Activated naive CD8-positive, alpha-beta T cell treated with anti-CD3 and anti-CD28 coated beads, Interleukin-2, amount 10 ng/mL, durations not matched to agents 7 days and 5 days (primary cell): ENCODE results near the gene MAPKAP1. TPM values are rescaled to one million over a fixed set of nuclear protein-coding genes. Genes with fewer than 3 reads are reported as not detected.

Source experiments
- ATAC-seq: fragments of 150-1000 bp; cut with Tn5 transposase; one replicate; pipeline ENCODE4 v1.10.0; 2021; ENCODE audit warnings: low read depth, moderate library complexity
- POLR2A ChIA-PET: fragments of 350-600 bp; sonication (Branson Sonifier 250); formaldehyde crosslinking; loops from one replicate; lab custom pipeline; 2021; ENCODE audit warnings: antibody characterized with exemption; lab: Charles Lee
- DNase-seq: peaks from one replicate; pipeline ENCODE4 v3.0.0; 2021
- H3K27ac Mint-ChIP-seq: one replicate; pipeline ENCODE4 v1.8.0; 2022; ENCODE audit warnings: mild to moderate bottlenecking, mixed read lengths
- H3K27me3 Mint-ChIP-seq: one replicate; pipeline ENCODE4 v1.8.0; 2022; ENCODE audit warnings: mild to moderate bottlenecking, moderate library complexity, mixed read lengths
- H3K36me3 Mint-ChIP-seq: one replicate; pipeline ENCODE4 v1.8.0; 2021; ENCODE audit warnings: mild to moderate bottlenecking, mixed read lengths
- H3K4me1 Mint-ChIP-seq: one replicate; pipeline ENCODE4 v1.8.0; 2021; ENCODE audit warnings: mixed read lengths
- H3K4me3 Mint-ChIP-seq: one replicate; pipeline ENCODE4 v1.8.0; 2022; ENCODE audit warnings: mild to moderate bottlenecking, moderate library complexity, mixed read lengths
- H3K9me3 Mint-ChIP-seq: one replicate; pipeline ENCODE4 v1.8.0; 2021; ENCODE audit warnings: mixed read lengths
- total RNA-seq, 2 experiments: library from RNA; stranded (reverse); gene quantifications; one replicate each; pipeline ENCODE4 v1.2.3, GENCODE V29; 2021

The MAPKAP1 gene
- total RNA-seq, 2 experiments from 2014 or later = 48.2 to 51.5 TPM

DNA sequence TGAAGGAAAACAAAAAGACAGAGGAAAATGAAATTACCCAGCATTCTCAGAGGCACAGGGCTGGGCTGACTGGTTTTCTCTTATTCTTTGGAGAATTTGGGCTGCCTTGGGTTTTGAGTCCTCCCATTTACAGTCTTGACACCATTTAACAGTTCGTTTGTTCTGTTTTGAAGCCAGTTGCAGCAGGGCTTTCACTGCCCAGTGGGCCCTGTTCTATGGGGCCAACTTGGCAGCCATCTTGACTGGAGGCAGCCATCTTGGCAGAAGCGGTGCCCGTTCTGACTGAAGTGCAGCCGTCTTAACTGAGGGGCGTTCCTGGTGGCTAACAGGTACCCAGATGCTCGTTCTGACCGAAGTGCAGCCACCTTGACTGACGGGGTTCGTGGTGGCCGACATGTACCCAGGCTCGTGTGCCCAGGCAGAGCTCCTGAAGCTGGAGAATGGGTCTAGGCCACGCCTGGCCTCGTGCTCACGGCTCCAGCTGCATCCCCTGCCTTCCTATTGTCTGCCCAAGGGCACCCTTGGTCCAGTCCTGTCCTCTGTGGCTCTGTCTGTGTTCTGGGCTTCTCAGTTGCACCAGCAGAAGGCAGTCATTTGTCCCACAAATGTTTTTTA lies 281.0 kb downstream of the MAPKAP1 start:
- H3K36me3 Mint-ChIP-seq = no peaks in the 10 kb centered on the region
- POLR2A ChIA-PET = no interaction called here
- no peak overlapping the region for H3K27ac Mint-ChIP-seq
- no peak overlapping the region for H3K4me3 Mint-ChIP-seq
- ATAC-seq = no peak
- DNase-seq = no peak
- no peaks in the 10 kb centered on the region for H3K4me1 Mint-ChIP-seq
- H3K27me3 Mint-ChIP-seq = no peaks in the 10 kb centered on the region
- H3K9me3 Mint-ChIP-seq = no peaks in the 10 kb centered on the region

- Mint-ChIP-seq H3K36me3 (no peaks in the 10 kb centered on the region), H3K27ac (no peak overlapping the region), H3K4me3 (no peak overlapping the region), H3K9me3 (no peaks in the 10 kb centered on the region), H3K4me1 (no peaks in the 10 kb centered on the region), H3K27me3 (no peaks in the 10 kb centered on the region)
- DNase-seq (no peak), ATAC-seq (no peak)
- POLR2A ChIA-PET = no interaction called here
Observed at GRCh38 chr9:125425170-125425897, 281.7 kb downstream of the MAPKAP1 start.

GRCh38 chr9:125423964-125424363 lies 283.0 kb downstream of the MAPKAP1 start:
- Mint-ChIP-seq H3K27ac (no peak overlapping the region), H3K9me3 (no peaks in the 10 kb centered on the region), H3K27me3 (peaks cover 3% of the 10 kb centered on the region), H3K4me1 (no peaks in the 10 kb centered on the region), H3K4me3 (no peak overlapping the region), H3K36me3 (no peaks in the 10 kb centered on the region)
- POLR2A ChIA-PET = no interaction called here
- no peak for DNase-seq
- no peak for ATAC-seq

DNA sequence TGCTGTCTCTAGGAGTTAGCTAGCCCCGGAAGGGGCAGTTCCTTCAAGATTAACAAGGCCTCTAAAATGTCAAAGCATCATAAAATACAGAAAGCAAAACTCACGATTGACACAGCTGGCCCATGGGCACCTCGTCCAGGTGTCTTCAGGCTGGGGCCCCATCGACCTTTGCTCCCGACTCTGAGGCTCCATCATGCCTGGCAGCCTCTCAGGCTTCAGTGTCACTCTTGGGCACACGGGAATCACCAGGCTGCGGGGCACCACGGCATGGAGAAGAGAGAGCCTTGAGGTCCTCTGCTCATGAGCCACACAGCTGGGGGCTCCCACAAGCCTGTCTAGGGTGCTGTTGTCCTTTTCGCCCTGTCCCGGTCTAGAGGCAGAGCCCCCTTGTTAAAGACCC lies 284.2 kb downstream of the MAPKAP1 start:
- POLR2A ChIA-PET = interaction anchor here (0.7 kb wide), 1 partner anchor 190 kb away, joined by 6 read pairs; no protein-coding TSS in a partner anchor
- no peaks in the 10 kb centered on the region for H3K36me3 Mint-ChIP-seq
- no peaks in the 10 kb centered on the region for H3K4me1 Mint-ChIP-seq
- H3K4me3 Mint-ChIP-seq = no peak overlapping the region
- peaks cover 3% of the 10 kb centered on the region for H3K27me3 Mint-ChIP-seq
- H3K27ac Mint-ChIP-seq = no peak overlapping the region
- ATAC-seq (no peak), DNase-seq (no peak)
- no peaks in the 10 kb centered on the region for H3K9me3 Mint-ChIP-seq

DNA sequence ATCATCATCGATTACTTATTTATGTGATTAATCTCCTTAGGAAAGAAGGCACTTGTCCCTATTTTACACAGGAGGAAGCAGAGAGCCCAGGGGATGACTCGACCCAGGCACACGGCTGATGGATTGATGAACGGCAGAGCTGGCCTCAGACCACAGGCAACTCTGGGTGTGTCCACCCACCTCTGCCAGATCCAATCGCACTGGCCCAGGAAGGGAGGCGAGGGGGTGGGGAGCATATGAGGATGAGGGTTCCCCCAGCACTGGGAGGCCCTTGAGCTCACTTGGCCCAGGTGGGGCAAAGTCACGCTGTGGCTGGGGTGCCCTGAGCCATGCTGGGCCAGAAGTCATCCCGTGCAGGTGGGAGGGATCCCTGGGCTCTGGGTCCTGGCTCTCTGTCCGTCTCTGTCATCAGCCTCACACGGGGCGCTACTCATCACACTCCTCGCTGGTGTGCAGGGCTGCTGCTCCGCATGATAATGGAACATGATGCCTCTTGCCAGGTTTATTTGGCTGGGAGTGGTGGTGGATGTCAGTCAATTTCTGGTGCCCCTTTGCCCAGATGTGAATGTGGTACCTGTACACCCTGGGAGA lies 285.3 kb downstream of the MAPKAP1 start:
- no peak overlapping the region for H3K27ac Mint-ChIP-seq

GRCh38 chr9:125421166-125421565 lies 285.8 kb downstream of the MAPKAP1 start:
- no peaks in the 10 kb centered on the region for H3K4me1 Mint-ChIP-seq
- no peak overlapping the region for H3K4me3 Mint-ChIP-seq
- no peaks in the 10 kb centered on the region for H3K36me3 Mint-ChIP-seq
- DNase-seq (no peak), ATAC-seq (no peak)
- H3K27ac Mint-ChIP-seq = no peak overlapping the region
- no peaks in the 10 kb centered on the region for H3K9me3 Mint-ChIP-seq
- H3K27me3 Mint-ChIP-seq = peaks cover 3% of the 10 kb centered on the region
- POLR2A ChIA-PET = no interaction called here

More for the DNA sequence above, 285.3 kb downstream of the MAPKAP1 start:
- Mint-ChIP-seq H3K9me3 (no peaks in the 10 kb centered on the region), H3K4me3 (no peak overlapping the region), H3K36me3 (no peaks in the 10 kb centered on the region), H3K27me3 (peaks cover 3% of the 10 kb centered on the region), H3K4me1 (no peaks in the 10 kb centered on the region)
- POLR2A ChIA-PET = no interaction called here
- DNase-seq (no peak), ATAC-seq (no peak)

DNA sequence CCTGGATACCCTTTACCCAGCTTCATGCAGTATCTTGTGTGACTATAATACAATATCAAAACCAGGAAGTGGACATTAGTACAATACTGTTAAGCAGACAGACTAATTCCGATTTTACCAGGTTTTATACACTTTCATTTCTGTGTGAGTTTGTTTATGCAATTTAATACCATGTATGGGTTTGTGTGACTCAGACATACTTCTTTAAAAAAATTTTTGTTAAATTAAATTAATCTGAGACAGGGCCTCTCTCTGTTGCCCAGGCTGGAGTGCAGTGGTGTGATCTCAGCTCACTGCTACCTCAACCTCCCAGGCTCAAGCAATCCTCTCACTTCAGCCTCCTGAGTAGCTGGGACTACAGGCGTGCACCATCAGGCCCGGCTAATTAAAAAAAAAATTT lies 288.6 kb downstream of the MAPKAP1 start:
- Mint-ChIP-seq H3K9me3 (no peaks in the 10 kb centered on the region), H3K27ac (no peak overlapping the region), H3K4me3 (no peak overlapping the region), H3K4me1 (no peaks in the 10 kb centered on the region), H3K36me3 (no peaks in the 10 kb centered on the region), H3K27me3 (peaks cover 3% of the 10 kb centered on the region)
- DNase-seq = no peak
- POLR2A ChIA-PET = no interaction called here
- ATAC-seq = no peak

- Mint-ChIP-seq H3K36me3 (no peaks in the 10 kb centered on the region), H3K4me3 (no peak overlapping the region), H3K9me3 (no peaks in the 10 kb centered on the region), H3K4me1 (no peaks in the 10 kb centered on the region), H3K27ac (no peak overlapping the region), H3K27me3 (peaks cover 3% of the 10 kb centered on the region)
- POLR2A ChIA-PET = no interaction called here
- DNase-seq (no peak), ATAC-seq (no peak)
Observed at GRCh38 chr9:125416517-125416916, 290.5 kb downstream of the MAPKAP1 start.

- H3K4me3 Mint-ChIP-seq = no peak overlapping the region
- POLR2A ChIA-PET = no interaction called here
- DNase-seq = no peak
- no peaks in the 10 kb centered on the region for H3K4me1 Mint-ChIP-seq
- peaks cover 3% of the 10 kb centered on the region for H3K27me3 Mint-ChIP-seq
- H3K36me3 Mint-ChIP-seq = no peaks in the 10 kb centered on the region
- no peak for ATAC-seq
- H3K9me3 Mint-ChIP-seq = no peaks in the 10 kb centered on the region
- no peak overlapping the region for H3K27ac Mint-ChIP-seq
Observed at GRCh38 chr9:125415583-125416460, 291.2 kb downstream of the MAPKAP1 start.

DNA sequence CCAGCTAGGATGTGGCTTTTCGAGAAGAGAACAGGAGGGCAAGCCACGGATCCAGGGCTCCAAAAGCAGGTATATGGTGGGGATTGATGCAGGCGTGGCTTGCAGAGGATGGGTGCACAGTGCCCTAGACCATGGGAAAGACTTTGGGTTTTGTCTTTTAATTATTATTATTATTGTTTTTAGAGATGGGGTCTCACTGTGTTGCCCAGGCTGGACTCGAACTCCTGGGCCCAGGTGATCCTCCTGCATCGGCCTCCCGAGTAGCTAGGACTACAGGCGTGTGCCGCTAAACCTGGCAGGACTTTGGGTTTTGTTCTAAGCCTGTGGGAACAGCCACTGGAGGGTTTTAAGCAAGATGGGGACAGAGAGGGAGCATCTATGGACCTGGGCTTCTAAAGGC lies 293.4 kb downstream of the MAPKAP1 start:
- Mint-ChIP-seq H3K36me3 (no peaks in the 10 kb centered on the region), H3K27me3 (peaks cover 12% of the 10 kb centered on the region), H3K9me3 (no peaks in the 10 kb centered on the region), H3K4me3 (no peak overlapping the region), H3K4me1 (peaks cover 9% of the 10 kb centered on the region), H3K27ac (no peak overlapping the region)
- POLR2A ChIA-PET = no interaction called here
- ATAC-seq (no peak), DNase-seq (no peak)

DNA sequence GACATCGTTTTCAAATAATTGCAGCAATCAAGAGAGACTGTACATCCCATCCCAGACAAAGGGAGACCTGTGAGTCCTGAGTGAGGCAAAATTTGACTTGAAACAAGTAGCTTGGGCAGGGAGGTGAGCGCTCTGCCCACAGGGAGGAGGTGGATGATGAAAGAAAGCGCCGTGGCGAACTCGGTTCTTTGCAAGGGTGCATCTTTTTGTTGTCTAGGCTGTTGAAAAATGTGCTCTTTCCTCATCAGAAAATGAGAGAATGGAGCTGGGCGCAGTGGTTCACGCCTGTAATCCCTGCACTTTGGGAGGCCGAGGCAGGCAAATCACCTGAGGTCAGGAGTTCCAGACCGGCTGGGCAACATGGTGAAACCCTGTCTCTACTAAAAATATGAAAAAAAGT lies 294.8 kb downstream of the MAPKAP1 start:
- ATAC-seq = no peak
- DNase-seq = no peak
- Mint-ChIP-seq H3K9me3 (no peaks in the 10 kb centered on the region), H3K4me3 (no peak overlapping the region), H3K36me3 (no peaks in the 10 kb centered on the region), H3K4me1 (peaks cover 12% of the 10 kb centered on the region), H3K27me3 (peaks cover 17% of the 10 kb centered on the region), H3K27ac (no peak overlapping the region)
- POLR2A ChIA-PET = no interaction called here

DNA sequence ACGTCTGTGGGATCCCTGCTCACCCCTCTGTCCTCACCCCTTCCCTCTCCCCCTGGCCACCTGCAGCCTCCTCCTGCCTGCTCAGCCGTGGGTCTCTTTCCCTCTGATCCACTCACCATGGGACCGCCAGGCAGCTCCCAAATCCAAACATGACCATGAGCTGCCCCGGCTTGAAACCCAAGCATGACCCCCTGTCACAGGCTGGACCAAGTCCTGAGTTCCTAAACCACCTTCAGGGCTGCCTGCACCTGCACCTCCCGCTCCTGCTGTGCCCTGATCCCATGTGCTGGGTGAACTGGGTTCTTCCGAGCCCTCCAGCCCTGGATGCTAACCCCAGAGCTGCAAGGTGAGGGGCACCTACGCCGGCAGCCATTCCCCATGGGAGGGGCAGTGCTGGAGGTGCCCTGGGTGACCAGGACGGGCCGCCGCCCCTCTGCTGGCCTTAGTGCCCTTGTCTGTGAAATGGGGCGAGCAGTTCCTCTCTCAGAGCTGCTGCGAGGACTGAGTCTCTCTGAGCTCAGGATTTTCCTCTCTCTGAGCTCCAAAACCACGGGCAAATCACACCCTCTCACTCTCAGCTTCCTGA lies 295.7 kb downstream of the MAPKAP1 start:
- DNase-seq (no peak), ATAC-seq (no peak)
- POLR2A ChIA-PET = interaction anchor here (0.6 kb wide), 1 partner anchor 549 kb away, joined by 3 read pairs; the partner anchor contains the start of genes ARPC5L and RPL35
- no peak overlapping the region for H3K4me3 Mint-ChIP-seq
- H3K27me3 Mint-ChIP-seq = peaks cover 17% of the 10 kb centered on the region
- H3K9me3 Mint-ChIP-seq = no peaks in the 10 kb centered on the region
- H3K27ac Mint-ChIP-seq = no peak overlapping the region
- H3K4me1 Mint-ChIP-seq = peaks cover 12% of the 10 kb centered on the region
- no peaks in the 10 kb centered on the region for H3K36me3 Mint-ChIP-seq

DNA sequence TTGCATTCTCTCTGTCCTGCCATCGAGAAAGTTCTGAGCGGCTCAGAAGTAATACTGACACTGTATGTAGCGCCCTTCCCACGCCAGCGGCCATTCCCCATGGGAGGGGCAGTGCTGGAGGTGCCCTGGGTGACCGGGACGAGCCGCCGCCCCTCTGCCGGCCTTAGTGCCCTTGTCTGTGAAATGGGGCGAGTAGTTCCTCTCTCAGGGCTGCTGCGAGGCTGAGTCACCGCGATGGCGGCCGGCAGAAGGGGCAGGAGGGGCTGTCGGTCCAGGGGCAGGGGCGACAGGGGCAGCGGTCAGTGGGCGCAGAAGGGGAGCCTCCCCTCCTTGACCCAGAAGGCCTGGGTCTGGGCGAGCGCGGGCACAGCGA lies 296.5 kb downstream of the MAPKAP1 start:
- H3K36me3 Mint-ChIP-seq = no peaks in the 10 kb centered on the region
- H3K9me3 Mint-ChIP-seq = no peaks in the 10 kb centered on the region
- peaks cover 12% of the 10 kb centered on the region for H3K4me1 Mint-ChIP-seq
- ATAC-seq = no peak
- peaks cover 17% of the 10 kb centered on the region for H3K27me3 Mint-ChIP-seq
- no peak for DNase-seq
- H3K4me3 Mint-ChIP-seq = no peak overlapping the region
- POLR2A ChIA-PET = no interaction called here
- no peak overlapping the region for H3K27ac Mint-ChIP-seq
